NB4 (cell line): Measurements from ENCODE around the gene IKBIP.

Source experiments
- DNase-seq: peaks from one replicate; pipeline ENCODE4 v3.0.0; 2010; ENCODE audit warnings: low read depth
- H3K4me3 ChIP-seq: one replicate; pipeline ENCODE4 v1.5.1; 2011; ENCODE audit warnings: mild to moderate bottlenecking, low read depth, low read length, moderate library complexity
- CTCF ChIP-seq: IDR thresholded peaks from one replicate; pipeline ENCODE4 v1.5.1; 2012; ENCODE audit warnings: low read depth, low read length
- MAX ChIP-seq: IDR thresholded peaks from 2 replicates; pipeline ENCODE4 v1.6.1; 2011; ENCODE audit warnings: low read depth, low read length
- MYC ChIP-seq: IDR thresholded peaks from 2 replicates; pipeline ENCODE4 v1.6.1; 2011; ENCODE audit warnings: low read depth, low read length
- POLR2A ChIP-seq: IDR thresholded peaks from 2 replicates; pipeline ENCODE4 v1.6.1; 2011; ENCODE audit warnings: mild to moderate bottlenecking; ENCODE audit not compliant: insufficient read length; ENCODE audit errors: extremely low read depth

IKBIP gene

GRCh38 chr12:98639491-98639890, 5.1 kb downstream of the IKBIP start:
- no peak for DNase-seq
- no peak overlapping the region for H3K4me3 ChIP-seq
- no peak for TF ChIP-seq MAX
- TF ChIP-seq CTCF, result no peak
- no peak for TF ChIP-seq MYC
- no peak for TF ChIP-seq POLR2A

GRCh38 chr12:98638009-98638408, 6.6 kb downstream of the IKBIP start:
- H3K4me3 ChIP-seq, result no peak overlapping the region
- no peak for TF ChIP-seq MYC
- no peak for TF ChIP-seq POLR2A
- no peak for TF ChIP-seq MAX
- no peak for TF ChIP-seq CTCF
- no peak for DNase-seq

GRCh38 chr12:98637068-98637467, 7.5 kb downstream of the IKBIP start:
- no peak overlapping the region for H3K4me3 ChIP-seq
- TF ChIP-seq CTCF (no peak), POLR2A (no peak), MYC (no peak), MAX (no peak)
- DNase-seq, result no peak

- H3K4me3 ChIP-seq, result no peak overlapping the region
- no peak for TF ChIP-seq MAX
- TF ChIP-seq CTCF, result no peak
- TF ChIP-seq POLR2A, result no peak
- TF ChIP-seq MYC, result no peak
- DNase-seq, result no peak
These were observed 8.8 kb downstream of the IKBIP start for GRCh38 chr12:98635657-98636323.

- H3K4me3 ChIP-seq, result no peak overlapping the region
- 0 out of 2 replicates have a peak, but pooled peaks have one; percentile 24 for TF ChIP-seq MYC
- TF ChIP-seq POLR2A, result no peak
- no peak for TF ChIP-seq CTCF
- no peak for TF ChIP-seq MAX
- peak; percentile 92 for DNase-seq
These were observed 25.6 kb downstream of the IKBIP start for GRCh38 chr12:98618952-98619351.
